K562 (cell line): Measurements from ENCODE around the gene RNF13. TPM values are rescaled to one million over a fixed set of nuclear protein-coding genes. Genes with fewer than 3 reads are reported as not detected.

ENCODE experiments used
- ATAC-seq: fragments of 200-7000 bp; cut with Tn5 transposase; 3 replicates; pipeline ENCODE4 v1.9.1; 2020; ENCODE audit warnings: moderate library complexity
- BruUV-seq: library from RNA; stranded (reverse); fragments of 400-500 nt; replicated peaks from 2 replicates; lab custom pipeline; 2021; lab: Mats Ljungman, UMichigan
- CTCF ChIA-PET: fragments of 300-600 bp; formaldehyde crosslinking; extraction: SDS; loops from one replicate; lab custom pipeline; 2021; ENCODE audit warnings: low intra/inter-chr PET ratio; lab: Yijun Ruan, JAX
- POLR2A ChIA-PET: fragments of 300-600, 350-650 bp; sonication (Branson Sonifier 250); formaldehyde crosslinking; extraction: SDS; loops from one replicate; lab custom pipeline; 2021; ENCODE audit warnings: antibody characterized with exemption, inconsistent platforms; lab: Yijun Ruan, JAX
- DNase-seq, 4 experiments: peaks; one replicate each; pipeline versions ENCODE4 v3.0.0 to v3.0.0-alpha.2; 2011 to 2018; ENCODE audit warnings: low spot score in 3 of 4, mixed read lengths in 3 of 4; ENCODE audit errors: extremely low read depth in 1 of 4
- FAIRE-seq: peaks from 2 replicates; lab custom pipeline; 2011; peaks lifted over from hg19 to GRCh38; lab: Jason Lieb, UNC
- H2AFZ ChIP-seq: 2 replicates; pipeline ENCODE4 v1.6.0; 2011; ENCODE audit warnings: low read depth, low read length, control low read depth, inconsistent platforms
- H3K27ac ChIP-seq: fragments of 200-600 bp; 3 replicates; pipeline ENCODE4 v1.8.0; 2011; ENCODE audit warnings: low read depth, mild to moderate bottlenecking, control low read depth, inconsistent platforms, low read length, moderate library complexity, mixed read lengths; ENCODE audit errors: extremely low read depth
- H3K27me3 ChIP-seq, 2 experiments: fragments of 300-600 bp in 1 of 2; 2 replicates in 1 of 2; 3 replicates in 1 of 2; pipeline versions ENCODE4 v1.6.0 to v1.8.0; 2011; ENCODE audit warnings: inconsistent platforms in 2 of 2, low read length in 2 of 2, mild to moderate bottlenecking in 1 of 2, mixed read lengths in 1 of 2, moderate library complexity in 1 of 2; ENCODE audit not compliant: control insufficient read depth in 2 of 2, insufficient read depth in 2 of 2
- H3K36me3 ChIP-seq: fragments of 300-600 bp; 3 replicates; pipeline ENCODE4 v1.8.0; 2011; ENCODE audit warnings: mild to moderate bottlenecking, low read length, inconsistent platforms; ENCODE audit not compliant: control insufficient read depth, insufficient read depth
- H3K4me1 ChIP-seq, 2 experiments: fragments of 200-600 bp in 1 of 2; replicated peaks in 1 of 2; 2 replicates in 1 of 2; 3 replicates in 1 of 2; pipeline versions ENCODE4 v1.5.1 to v1.8.0; 2011; ENCODE audit warnings: inconsistent platforms in 2 of 2, low read length in 2 of 2, mild to moderate bottlenecking in 1 of 2, mixed read lengths in 1 of 2, moderate library complexity in 1 of 2; ENCODE audit not compliant: control insufficient read depth in 2 of 2, insufficient read depth in 2 of 2
- H3K4me2 ChIP-seq: 2 replicates; pipeline ENCODE4 v1.6.1; 2011; ENCODE audit warnings: low read length, control low read depth, inconsistent platforms, mixed read lengths; ENCODE audit not compliant: insufficient read depth
- H3K4me3 ChIP-seq: fragments of 200-600 bp; sonication (generic), shearing (Covaris generic); 2 replicates; pipeline ENCODE4 v1.5.1; 2016; ENCODE audit warnings: control low read depth, inconsistent platforms
- H3K79me2 ChIP-seq: fragments of 200-600 bp; 3 replicates; pipeline ENCODE4 v1.8.0; 2011; ENCODE audit warnings: low read length, inconsistent platforms; ENCODE audit not compliant: control insufficient read depth, insufficient read depth
- H3K9ac ChIP-seq, 2 experiments: 2 replicates each; pipeline versions ENCODE4 v1.6.0 to v1.6.1; 2011; ENCODE audit warnings: low read depth in 2 of 2, low read length in 2 of 2, control low read depth in 1 of 2, inconsistent platforms in 1 of 2, mild to moderate bottlenecking in 1 of 2, mixed read lengths in 1 of 2; ENCODE audit not compliant: insufficient read depth in 1 of 2
- H3K9me1 ChIP-seq: one replicate; pipeline ENCODE4 v1.6.0; 2011; ENCODE audit warnings: inconsistent platforms, mild to moderate bottlenecking, low read length, moderate library complexity; ENCODE audit not compliant: control insufficient read depth, insufficient read depth
- H3K9me3 ChIP-seq: replicated peaks from 2 replicates; pipeline ENCODE4 v1.5.1; 2011; ENCODE audit warnings: low read depth, low read length, inconsistent platforms; ENCODE audit not compliant: control insufficient read depth, insufficient read depth
- H4K20me1 ChIP-seq: replicated peaks from 2 replicates; pipeline ENCODE4 v1.6.1; 2011; ENCODE audit warnings: low read length, inconsistent platforms, mixed read lengths; ENCODE audit not compliant: control insufficient read depth, insufficient read depth
- GTF2A2 ChIP-seq: IDR thresholded peaks from 2 replicates; pipeline ENCODE4 v1.6.1; 2016; ENCODE audit warnings: mild to moderate bottlenecking, missing genetic modification characterization, missing compliant biosample characterization
- PHF21A ChIP-seq: fragments of 450-650 bp; IDR thresholded peaks from 2 replicates; pipeline ENCODE4 v1.6.1; 2017; ENCODE audit warnings: low read depth, borderline replicate concordance
- RCOR1 ChIP-seq, 2 experiments: IDR thresholded peaks; 2 replicates each; pipeline ENCODE4 v1.6.1; 2012; ENCODE audit warnings: low read depth in 2 of 2, low read length in 2 of 2, borderline replicate concordance in 1 of 2, improper control_type of control experiment in 1 of 2
- ZBTB8A ChIP-seq: fragments of 450-650 bp; IDR thresholded peaks from 2 replicates; pipeline ENCODE4 v1.6.1; 2018; ENCODE audit warnings: mild to moderate bottlenecking, moderate library complexity; ENCODE audit not compliant: partially characterized antibody
- ZNF124 ChIP-seq: sonication (generic); formaldehyde crosslinking; IDR thresholded peaks from 2 replicates; pipeline ENCODE4 v1.8.1; 2022; ENCODE audit warnings: missing genetic modification reagents
- WGBS: fragments of 100-300 bp; shearing (Covaris generic); methylation state at CpG from one replicate; pipeline ENCODE4 v1.1.6; 2016; ENCODE audit warnings: low coverage, mixed read lengths; ENCODE audit not compliant: insufficient coverage; ENCODE audit errors: missing lambda C conversion rate; 5-methylcytosine and 5-hydroxymethylcytosine counted together
- in situ Hi-C: fragments of 300-500 bp; cut with MboI; formaldehyde crosslinking; loops from 4 replicates; pipeline ENCODE4 v1.15.0; 2018; ENCODE audit warnings: inconsistent platforms, mixed read lengths
- intact Hi-C: fragments of 100-400 bp; cut with micrococcal nuclease; formaldehyde crosslinking; loops from 2 replicates; pipeline ENCODE4 v1.14.2; 2022
- polyA plus RNA-seq, 8 experiments: library from polyadenylated mRNA; depleted of rRNA in 4 of 8; stranded (reverse) in 5 of 8; unstranded in 3 of 8; fragments of >200 nt; fragmentation: Nextera tagmentation in 2 of 8; fragmentation: Illumina TruSeq in 1 of 8; extraction: Ambion mirVana in 2 of 8; extraction: Trizol in 1 of 8; gene quantifications; 2 replicates each; pipeline versions ENCODE4 v1.2.1 to v1.2.3, GENCODE V29; 2011 to 2014; ENCODE audit warnings: inconsistent platforms in 1 of 8, missing spikeins in 1 of 8
- total RNA-seq, 7 experiments: library from RNA; depleted of rRNA in 6 of 7; stranded (reverse); fragments of >200 nt in 6 of 7; fragmentation: Illumina TruSeq in 2 of 7; extraction: Trizol in 2 of 7; gene quantifications; 2 replicates each; pipeline versions ENCODE4 v1.2.1 to v1.2.3, GENCODE V29; 2011 to 2021; ENCODE audit warnings: low replicate concordance in 1 of 7
- TF ChIP-seq, protein P1 (sequence below), 2 experiments: fragments of 150-350 bp in 1 of 2; IDR thresholded peaks; 2 replicates each; pipeline ENCODE4 v1.6.1; 2012 to 2016; ENCODE audit warnings: low read depth in 2 of 2, low read length in 2 of 2, mild to moderate bottlenecking in 1 of 2, moderate library complexity in 1 of 2

RNF13 gene
- total and polyA plus RNA-seq, 9 of the 15 experiments (the other 6 are each of a cell fraction or from before 2014, with no cell fraction given): 12.7 to 35.8 (median 18.9) TPM

DNA sequence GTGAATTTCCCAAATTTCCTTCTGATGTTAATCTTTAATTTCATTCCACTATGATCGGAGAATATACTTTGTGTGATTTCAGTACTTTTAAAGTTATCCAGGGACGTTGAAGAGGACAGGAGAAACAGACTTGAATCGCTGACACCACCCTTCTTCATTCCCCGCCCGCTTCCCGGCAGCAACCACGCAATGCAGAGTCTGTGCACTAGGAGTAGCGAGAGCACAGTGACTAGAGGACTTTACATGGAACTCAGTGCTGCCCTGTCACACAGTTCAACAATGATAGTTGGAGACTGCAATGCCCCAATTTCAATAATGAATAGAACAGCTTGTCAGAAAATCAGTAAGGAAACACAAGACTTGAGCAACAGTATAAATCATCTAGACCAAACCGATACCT is 73.9 kb downstream of the RNF13 start (continued):
- TF ChIP-seq RCOR1 (IDR thresholded peaks at IDR 0.05; ENCODE audit: borderline replicate concordance in 1 of 2, low read depth in 2 of 2, low read length in 2 of 2): no peak
- TF ChIP-seq, all 486 proteins: peak for 0

DNA sequence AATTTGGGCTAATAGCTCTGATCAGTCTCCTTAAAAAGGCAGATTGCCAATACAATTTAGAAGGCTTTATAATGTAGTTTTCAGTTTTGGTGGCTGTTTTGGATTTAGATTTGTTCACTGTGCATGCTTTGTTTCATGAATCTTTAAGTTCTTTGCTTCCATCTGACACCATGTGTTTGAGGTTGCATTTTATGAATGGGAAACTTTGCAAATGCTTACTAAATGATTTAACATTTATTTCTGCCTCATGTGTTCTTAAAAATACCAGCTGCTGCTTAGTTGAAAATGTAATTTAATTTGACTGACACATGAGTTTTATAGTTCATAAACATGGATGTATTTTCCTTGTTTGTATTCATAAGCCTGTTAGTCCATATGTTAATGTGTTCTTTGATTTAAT is 78.6 kb downstream of the RNF13 start:
- no peak for ATAC-seq
- no peak overlapping the region for H3K4me2 ChIP-seq
- no peaks in the 10 kb centered on the region for H3K27me3 ChIP-seq
- no peak overlapping the region for H2AFZ ChIP-seq
- no peaks in the 10 kb centered on the region for H4K20me1 ChIP-seq
- CTCF ChIA-PET: no interaction called here
- H3K9me1 ChIP-seq: no peaks in the 10 kb centered on the region
- H3K4me3 ChIP-seq: no peak overlapping the region
- in situ Hi-C loops (no loop called here), intact Hi-C loops (no loop called here)
- H3K27ac ChIP-seq: no peak overlapping the region
- H3K9me3 ChIP-seq: no peaks in the 10 kb centered on the region
- no peak overlapping the region for H3K9ac ChIP-seq
- no peaks in the 10 kb centered on the region for H3K79me2 ChIP-seq
- H3K4me1 ChIP-seq: no peaks in the 10 kb centered on the region
- FAIRE-seq: no peak
- BruUV-seq: no TSS peak
- H3K36me3 ChIP-seq: no peaks in the 10 kb centered on the region
- no peak for TF ChIP-seq GTF2A2 (tag)
- no peak for TF ChIP-seq ZBTB8A
- TF ChIP-seq, all 486 proteins: peak for 0
- DNase-seq: no peak
- POLR2A ChIA-PET: no interaction called here

DNA sequence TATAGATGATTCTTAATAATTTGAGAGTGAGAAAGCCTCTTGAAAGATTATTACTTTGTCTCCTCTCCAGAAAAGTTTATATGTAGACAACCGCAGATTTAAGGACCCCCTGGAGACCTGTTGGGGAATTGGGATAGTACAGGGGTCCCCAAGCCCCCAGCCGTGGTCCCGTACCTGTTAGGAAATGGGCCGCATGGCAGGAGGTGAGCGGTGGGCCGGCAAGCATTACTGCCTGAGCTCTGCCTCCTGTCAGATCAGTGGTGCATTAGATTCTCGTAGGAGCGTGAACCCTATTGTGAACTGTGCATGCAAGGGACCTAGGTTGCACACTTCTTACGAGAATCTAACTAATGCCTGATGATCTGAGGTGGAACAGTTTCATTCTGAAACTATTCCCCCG is 79.4 kb downstream of the RNF13 start:
- Histone ChIP-seq H3K4me1 (no peaks in the 10 kb centered on the region), H2AFZ (no peak overlapping the region), H3K9me1 (no peaks in the 10 kb centered on the region), H4K20me1 (no peaks in the 10 kb centered on the region), H3K9ac (no peak overlapping the region), H3K27ac (no peak overlapping the region), H3K27me3 (no peaks in the 10 kb centered on the region), H3K4me3 (no peak overlapping the region), H3K9me3 (no peaks in the 10 kb centered on the region), H3K4me2 (no peak overlapping the region), H3K36me3 (no peaks in the 10 kb centered on the region), H3K79me2 (no peaks in the 10 kb centered on the region)
- 67% methylated on average over 10 of the region's 10 CpGs for WGBS
- POLR2A ChIA-PET: no interaction called here
- CTCF ChIA-PET: no interaction called here
- TF ChIP-seq ZNF124 (CRISPR knock-in tag) (no peak), PHF21A (no peak), ZBTB8A (no peak)
- TF ChIP-seq, protein P1, sequence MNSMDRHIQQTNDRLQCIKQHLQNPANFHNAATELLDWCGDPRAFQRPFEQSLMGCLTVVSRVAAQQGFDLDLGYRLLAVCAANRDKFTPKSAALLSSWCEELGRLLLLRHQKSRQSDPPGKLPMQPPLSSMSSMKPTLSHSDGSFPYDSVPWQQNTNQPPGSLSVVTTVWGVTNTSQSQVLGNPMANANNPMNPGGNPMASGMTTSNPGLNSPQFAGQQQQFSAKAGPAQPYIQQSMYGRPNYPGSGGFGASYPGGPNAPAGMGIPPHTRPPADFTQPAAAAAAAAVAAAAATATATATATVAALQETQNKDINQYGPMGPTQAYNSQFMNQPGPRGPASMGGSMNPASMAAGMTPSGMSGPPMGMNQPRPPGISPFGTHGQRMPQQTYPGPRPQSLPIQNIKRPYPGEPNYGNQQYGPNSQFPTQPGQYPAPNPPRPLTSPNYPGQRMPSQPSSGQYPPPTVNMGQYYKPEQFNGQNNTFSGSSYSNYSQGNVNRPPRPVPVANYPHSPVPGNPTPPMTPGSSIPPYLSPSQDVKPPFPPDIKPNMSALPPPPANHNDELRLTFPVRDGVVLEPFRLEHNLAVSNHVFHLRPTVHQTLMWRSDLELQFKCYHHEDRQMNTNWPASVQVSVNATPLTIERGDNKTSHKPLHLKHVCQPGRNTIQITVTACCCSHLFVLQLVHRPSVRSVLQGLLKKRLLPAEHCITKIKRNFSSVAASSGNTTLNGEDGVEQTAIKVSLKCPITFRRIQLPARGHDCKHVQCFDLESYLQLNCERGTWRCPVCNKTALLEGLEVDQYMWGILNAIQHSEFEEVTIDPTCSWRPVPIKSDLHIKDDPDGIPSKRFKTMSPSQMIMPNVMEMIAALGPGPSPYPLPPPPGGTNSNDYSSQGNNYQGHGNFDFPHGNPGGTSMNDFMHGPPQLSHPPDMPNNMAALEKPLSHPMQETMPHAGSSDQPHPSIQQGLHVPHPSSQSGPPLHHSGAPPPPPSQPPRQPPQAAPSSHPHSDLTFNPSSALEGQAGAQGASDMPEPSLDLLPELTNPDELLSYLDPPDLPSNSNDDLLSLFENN (IDR thresholded peaks at IDR 0.05; ENCODE audit: low read depth in 2 of 2, low read length in 2 of 2): no peak
- intact Hi-C loops: no loop called here
- DNase-seq (no peak), ATAC-seq (no peak), FAIRE-seq (no peak)
- no TSS peak for BruUV-seq
- in situ Hi-C loops: no loop called here
